H1 (cell line): Measurements from ENCODE around the gene PTPRT. TPM values are rescaled to one million over a fixed set of nuclear protein-coding genes. Genes with fewer than 3 reads are reported as not detected.

Source experiments
- JUN ChIP-seq: IDR thresholded peaks from 2 replicates; pipeline ENCODE4 v1.6.1; 2011; ENCODE audit warnings: low read depth, mild to moderate bottlenecking, improper control_type of control experiment, low read length
- RBBP5 ChIP-seq: IDR thresholded peaks from 2 replicates; pipeline ENCODE4 v1.7.1; 2012; ENCODE audit warnings: low read depth, mild to moderate bottlenecking, inconsistent platforms, low read length, moderate library complexity, borderline replicate concordance
- polyA plus RNA-seq, 7 experiments: library from polyadenylated mRNA; depleted of rRNA in 3 of 7; stranded (reverse) in 5 of 7; unstranded in 2 of 7; fragments of >200 nt in 5 of 7; fragments of 200-250 nt in 2 of 7; gene quantifications; 1 replicate in 5 of 7; 2 replicates in 1 of 7; 4 replicates in 1 of 7; pipeline versions ENCODE4 v1.2.1 to v1.2.3, GENCODE V29; 2011 to 2013; ENCODE audit warnings: missing spikeins in 2 of 7, mixed read lengths in 2 of 7
- total RNA-seq: library from RNA; stranded (reverse); fragmentation: NEBNext Ultra II Directional; extraction: Animal tissue kit (Norgen Biotek cat#: 25700); gene quantifications from 2 replicates; pipeline ENCODE4 v1.2.1, GENCODE V29; 2021
- TF ChIP-seq, protein P1 (sequence below): fragments of 300-600 bp; sonication (generic); IDR thresholded peaks from 2 replicates; pipeline ENCODE4 v1.7.1; 2012; ENCODE audit warnings: low read length, moderate library complexity, mild to moderate bottlenecking, inconsistent platforms; ENCODE audit not compliant: insufficient replicate concordance

The PTPRT gene
- total and polyA plus RNA-seq, 2 of the 8 experiments (the other 6 are each of a cell fraction or from before 2014, with no cell fraction given), result 0.33 to 1.8 TPM

DNA sequence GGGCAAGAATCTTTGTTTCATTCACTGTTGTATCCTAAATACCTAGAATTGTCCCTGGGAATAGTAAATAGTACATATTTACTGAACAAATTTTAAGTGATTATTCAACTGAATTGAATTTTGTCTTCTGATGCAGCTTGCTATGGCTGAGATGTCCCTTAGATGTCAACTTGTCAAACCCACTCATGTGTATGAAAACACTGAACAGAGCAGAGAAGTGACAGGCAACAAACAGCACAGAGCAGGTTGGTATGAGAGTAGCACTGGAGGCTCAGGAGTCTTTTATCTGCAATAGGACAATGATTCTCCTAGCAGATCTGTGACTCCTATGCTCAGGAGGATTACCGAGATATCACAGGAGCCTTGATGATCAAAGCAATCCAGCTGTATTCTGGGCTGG, 1031.4 kb downstream of the PTPRT start (continued):
- TF ChIP-seq, protein P1, sequence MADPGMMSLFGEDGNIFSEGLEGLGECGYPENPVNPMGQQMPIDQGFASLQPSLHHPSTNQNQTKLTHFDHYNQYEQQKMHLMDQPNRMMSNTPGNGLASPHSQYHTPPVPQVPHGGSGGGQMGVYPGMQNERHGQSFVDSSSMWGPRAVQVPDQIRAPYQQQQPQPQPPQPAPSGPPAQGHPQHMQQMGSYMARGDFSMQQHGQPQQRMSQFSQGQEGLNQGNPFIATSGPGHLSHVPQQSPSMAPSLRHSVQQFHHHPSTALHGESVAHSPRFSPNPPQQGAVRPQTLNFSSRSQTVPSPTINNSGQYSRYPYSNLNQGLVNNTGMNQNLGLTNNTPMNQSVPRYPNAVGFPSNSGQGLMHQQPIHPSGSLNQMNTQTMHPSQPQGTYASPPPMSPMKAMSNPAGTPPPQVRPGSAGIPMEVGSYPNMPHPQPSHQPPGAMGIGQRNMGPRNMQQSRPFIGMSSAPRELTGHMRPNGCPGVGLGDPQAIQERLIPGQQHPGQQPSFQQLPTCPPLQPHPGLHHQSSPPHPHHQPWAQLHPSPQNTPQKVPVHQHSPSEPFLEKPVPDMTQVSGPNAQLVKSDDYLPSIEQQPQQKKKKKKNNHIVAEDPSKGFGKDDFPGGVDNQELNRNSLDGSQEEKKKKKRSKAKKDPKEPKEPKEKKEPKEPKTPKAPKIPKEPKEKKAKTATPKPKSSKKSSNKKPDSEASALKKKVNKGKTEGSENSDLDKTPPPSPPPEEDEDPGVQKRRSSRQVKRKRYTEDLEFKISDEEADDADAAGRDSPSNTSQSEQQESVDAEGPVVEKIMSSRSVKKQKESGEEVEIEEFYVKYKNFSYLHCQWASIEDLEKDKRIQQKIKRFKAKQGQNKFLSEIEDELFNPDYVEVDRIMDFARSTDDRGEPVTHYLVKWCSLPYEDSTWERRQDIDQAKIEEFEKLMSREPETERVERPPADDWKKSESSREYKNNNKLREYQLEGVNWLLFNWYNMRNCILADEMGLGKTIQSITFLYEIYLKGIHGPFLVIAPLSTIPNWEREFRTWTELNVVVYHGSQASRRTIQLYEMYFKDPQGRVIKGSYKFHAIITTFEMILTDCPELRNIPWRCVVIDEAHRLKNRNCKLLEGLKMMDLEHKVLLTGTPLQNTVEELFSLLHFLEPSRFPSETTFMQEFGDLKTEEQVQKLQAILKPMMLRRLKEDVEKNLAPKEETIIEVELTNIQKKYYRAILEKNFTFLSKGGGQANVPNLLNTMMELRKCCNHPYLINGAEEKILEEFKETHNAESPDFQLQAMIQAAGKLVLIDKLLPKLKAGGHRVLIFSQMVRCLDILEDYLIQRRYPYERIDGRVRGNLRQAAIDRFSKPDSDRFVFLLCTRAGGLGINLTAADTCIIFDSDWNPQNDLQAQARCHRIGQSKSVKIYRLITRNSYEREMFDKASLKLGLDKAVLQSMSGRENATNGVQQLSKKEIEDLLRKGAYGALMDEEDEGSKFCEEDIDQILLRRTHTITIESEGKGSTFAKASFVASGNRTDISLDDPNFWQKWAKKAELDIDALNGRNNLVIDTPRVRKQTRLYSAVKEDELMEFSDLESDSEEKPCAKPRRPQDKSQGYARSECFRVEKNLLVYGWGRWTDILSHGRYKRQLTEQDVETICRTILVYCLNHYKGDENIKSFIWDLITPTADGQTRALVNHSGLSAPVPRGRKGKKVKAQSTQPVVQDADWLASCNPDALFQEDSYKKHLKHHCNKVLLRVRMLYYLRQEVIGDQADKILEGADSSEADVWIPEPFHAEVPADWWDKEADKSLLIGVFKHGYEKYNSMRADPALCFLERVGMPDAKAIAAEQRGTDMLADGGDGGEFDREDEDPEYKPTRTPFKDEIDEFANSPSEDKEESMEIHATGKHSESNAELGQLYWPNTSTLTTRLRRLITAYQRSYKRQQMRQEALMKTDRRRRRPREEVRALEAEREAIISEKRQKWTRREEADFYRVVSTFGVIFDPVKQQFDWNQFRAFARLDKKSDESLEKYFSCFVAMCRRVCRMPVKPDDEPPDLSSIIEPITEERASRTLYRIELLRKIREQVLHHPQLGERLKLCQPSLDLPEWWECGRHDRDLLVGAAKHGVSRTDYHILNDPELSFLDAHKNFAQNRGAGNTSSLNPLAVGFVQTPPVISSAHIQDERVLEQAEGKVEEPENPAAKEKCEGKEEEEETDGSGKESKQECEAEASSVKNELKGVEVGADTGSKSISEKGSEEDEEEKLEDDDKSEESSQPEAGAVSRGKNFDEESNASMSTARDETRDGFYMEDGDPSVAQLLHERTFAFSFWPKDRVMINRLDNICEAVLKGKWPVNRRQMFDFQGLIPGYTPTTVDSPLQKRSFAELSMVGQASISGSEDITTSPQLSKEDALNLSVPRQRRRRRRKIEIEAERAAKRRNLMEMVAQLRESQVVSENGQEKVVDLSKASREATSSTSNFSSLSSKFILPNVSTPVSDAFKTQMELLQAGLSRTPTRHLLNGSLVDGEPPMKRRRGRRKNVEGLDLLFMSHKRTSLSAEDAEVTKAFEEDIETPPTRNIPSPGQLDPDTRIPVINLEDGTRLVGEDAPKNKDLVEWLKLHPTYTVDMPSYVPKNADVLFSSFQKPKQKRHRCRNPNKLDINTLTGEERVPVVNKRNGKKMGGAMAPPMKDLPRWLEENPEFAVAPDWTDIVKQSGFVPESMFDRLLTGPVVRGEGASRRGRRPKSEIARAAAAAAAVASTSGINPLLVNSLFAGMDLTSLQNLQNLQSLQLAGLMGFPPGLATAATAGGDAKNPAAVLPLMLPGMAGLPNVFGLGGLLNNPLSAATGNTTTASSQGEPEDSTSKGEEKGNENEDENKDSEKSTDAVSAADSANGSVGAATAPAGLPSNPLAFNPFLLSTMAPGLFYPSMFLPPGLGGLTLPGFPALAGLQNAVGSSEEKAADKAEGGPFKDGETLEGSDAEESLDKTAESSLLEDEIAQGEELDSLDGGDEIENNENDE, result no peak
- TF ChIP-seq RBBP5, result no peak
- no peak for TF ChIP-seq JUN
